Lower leg skin (tissue), 3 donors: Measurements from ENCODE around the gene WFDC6.

Experiments
- CTCF ChIP-seq, 3 donors: fragments of 450-650 bp; IDR thresholded peaks; one replicate each; pipeline ENCODE4 v1.5.1; 2016; ENCODE audit warnings: antibody characterized with exemption in 3 of 3, mild to moderate bottlenecking in 3 of 3, moderate library complexity in 2 of 3
- POLR2A ChIP-seq, 2 donors: fragments of 450-650 bp; IDR thresholded peaks; one replicate each; pipeline ENCODE4 v1.6.1; 2016 to 2017; ENCODE audit warnings: antibody characterized with exemption in 2 of 2, mild to moderate bottlenecking in 1 of 2, moderate library complexity in 1 of 2

- TF ChIP-seq CTCF (IDR thresholded peaks at IDR 0.05) (no peak), POLR2A (IDR thresholded peaks at IDR 0.05) (no peak)
Measured at GRCh38 chr20:45550765-45551164, 11.5 kb upstream of the WFDC6 start.
